HFF-Myc (cell line): ENCODE measurements around the gene CLIP3.

ENCODE experiments used
- DNase-seq: peaks from one replicate; pipeline ENCODE4 v3.0.0-alpha.2; 2011; ENCODE audit warnings: low read depth; ENCODE audit errors: extremely low read depth
- H3K4me3 ChIP-seq: replicated peaks from 2 replicates; pipeline ENCODE4 v1.5.1; 2011; ENCODE audit warnings: low read depth, mild to moderate bottlenecking, control low read depth, low read length
- CTCF ChIP-seq: IDR thresholded peaks from 2 replicates; pipeline ENCODE4 v1.5.1; 2012; ENCODE audit warnings: mild to moderate bottlenecking, low read depth, low read length, control low read depth; ENCODE audit errors: missing control alignments

Gene CLIP3

DNA sequence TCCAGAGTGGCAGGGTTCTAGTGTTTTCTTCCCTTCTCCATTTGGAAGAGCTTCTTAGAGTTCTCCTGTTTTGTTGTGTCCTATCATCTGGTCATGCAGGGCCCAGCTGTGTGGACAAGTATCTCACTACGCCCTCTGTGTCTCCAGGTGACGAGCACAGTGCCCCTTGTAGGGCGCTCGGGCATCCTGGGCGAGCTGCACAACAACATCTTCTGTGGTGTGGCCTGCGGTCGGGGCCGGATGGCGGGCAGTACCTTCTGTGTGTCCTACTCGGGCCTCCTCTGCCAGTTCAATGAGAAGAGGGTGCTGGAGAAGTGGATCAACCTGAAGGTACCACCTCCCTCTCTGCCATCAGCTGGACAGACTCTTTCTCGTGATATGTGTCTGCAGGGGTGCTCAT, 35.0 kb upstream of the CLIP3 start:
- no peak for TF ChIP-seq CTCF
- no peak for DNase-seq
- no peak overlapping the region for H3K4me3 ChIP-seq

DNA sequence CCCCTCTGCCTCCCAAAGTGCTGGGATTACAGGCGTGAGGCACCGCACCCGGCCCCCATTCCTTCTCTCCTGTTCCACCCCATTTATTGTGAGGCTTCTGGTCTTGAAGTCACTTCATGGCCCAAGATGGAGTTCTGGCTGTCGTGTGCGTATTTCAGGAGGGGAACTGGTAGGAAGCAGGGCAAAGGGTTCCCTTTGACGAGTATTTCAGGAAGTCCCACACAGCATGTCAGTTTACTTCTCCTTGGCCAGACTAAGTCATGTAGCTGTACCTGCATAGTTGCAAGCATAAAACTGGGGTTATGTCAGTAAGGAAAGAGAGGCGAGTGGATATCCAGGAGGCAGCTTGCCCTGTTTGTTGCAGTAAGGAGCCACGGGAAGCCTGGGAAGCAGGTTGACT, 32.2 kb upstream of the CLIP3 start:
- H3K4me3 ChIP-seq, result no peak overlapping the region
- DNase-seq, result no peak
- TF ChIP-seq CTCF, result no peak

- no peak for TF ChIP-seq CTCF
- DNase-seq, result no peak
- no peak overlapping the region for H3K4me3 ChIP-seq
Observed at GRCh38 chr19:36061367-36061766, 28.7 kb upstream of the CLIP3 start.

GRCh38 chr19:36060430-36060829, 27.8 kb upstream of the CLIP3 start:
- no peak overlapping the region for H3K4me3 ChIP-seq
- no peak for DNase-seq
- TF ChIP-seq CTCF, result peak; percentile 69

- no peak for DNase-seq
- no peak for TF ChIP-seq CTCF
- no peak overlapping the region for H3K4me3 ChIP-seq
Observed at GRCh38 chr19:36059180-36059910, 26.7 kb upstream of the CLIP3 start.

DNA sequence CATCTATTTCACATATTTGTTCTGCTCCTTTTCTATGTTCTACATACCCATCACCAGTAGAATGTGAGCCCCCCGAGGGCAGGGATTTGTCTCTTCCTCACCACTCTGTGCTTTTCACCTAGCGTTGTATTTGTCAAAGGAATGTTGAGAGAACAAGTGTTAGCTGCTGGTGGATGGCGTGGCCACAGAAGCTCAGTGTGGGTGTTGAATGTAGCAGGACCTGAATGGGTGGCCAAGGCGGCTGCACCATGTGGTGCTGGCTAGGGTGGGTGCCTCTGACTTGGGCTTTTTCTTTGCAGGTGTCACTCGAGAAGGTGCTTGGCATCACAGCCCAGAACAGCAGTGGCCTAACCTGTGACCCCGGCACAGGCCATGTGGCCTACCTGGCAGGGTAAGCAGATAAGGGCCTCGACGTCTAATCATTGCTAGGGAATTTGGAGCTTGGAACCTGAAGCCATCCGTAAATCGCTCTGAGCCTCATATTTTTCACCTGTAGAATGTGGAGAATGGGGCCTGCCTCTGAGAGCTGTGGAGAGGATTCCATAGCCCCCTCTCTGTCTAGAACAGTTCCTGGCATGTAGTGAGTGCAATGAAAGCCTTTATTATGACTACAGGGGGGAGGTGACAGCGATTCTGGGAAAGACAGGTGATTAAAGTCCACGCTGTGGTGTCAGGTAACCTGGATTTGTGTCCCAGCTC, 26.0 kb upstream of the CLIP3 start:
- DNase-seq, result no peak
- H3K4me3 ChIP-seq, result no peak overlapping the region
- TF ChIP-seq CTCF, result no peak
